Adrenal gland (tissue), 5 donors: ENCODE measurements around the gene GALR3.

Experiments
- POLR2A ChIP-seq, 2 donors: fragments of 450-650 bp; IDR thresholded peaks; one replicate each; pipeline ENCODE4 v1.6.1; 2017; ENCODE audit warnings: antibody characterized with exemption in 2 of 2, mild to moderate bottlenecking in 2 of 2, moderate library complexity in 1 of 2
- TF ChIP-seq, protein P1 (sequence below), 6 experiments: fragments of 450-650 bp in 4 of 6; fragments of 200-600 bp in 2 of 6; sonication (generic) in 1 of 6; IDR thresholded peaks; 1 replicate in 5 of 6; 2 replicates in 1 of 6; pipeline versions ENCODE4 v1.5.1 to v1.8.0; 2016 to 2021; ENCODE audit warnings: antibody characterized with exemption in 6 of 6, mild to moderate bottlenecking in 2 of 6, moderate library complexity in 1 of 6
- donor health status: DM: no; HTN: no; CAD: no.

GRCh38 chr22:37844904-37845329, 21.7 kb downstream of the GALR3 start:
- TF ChIP-seq, protein P1, sequence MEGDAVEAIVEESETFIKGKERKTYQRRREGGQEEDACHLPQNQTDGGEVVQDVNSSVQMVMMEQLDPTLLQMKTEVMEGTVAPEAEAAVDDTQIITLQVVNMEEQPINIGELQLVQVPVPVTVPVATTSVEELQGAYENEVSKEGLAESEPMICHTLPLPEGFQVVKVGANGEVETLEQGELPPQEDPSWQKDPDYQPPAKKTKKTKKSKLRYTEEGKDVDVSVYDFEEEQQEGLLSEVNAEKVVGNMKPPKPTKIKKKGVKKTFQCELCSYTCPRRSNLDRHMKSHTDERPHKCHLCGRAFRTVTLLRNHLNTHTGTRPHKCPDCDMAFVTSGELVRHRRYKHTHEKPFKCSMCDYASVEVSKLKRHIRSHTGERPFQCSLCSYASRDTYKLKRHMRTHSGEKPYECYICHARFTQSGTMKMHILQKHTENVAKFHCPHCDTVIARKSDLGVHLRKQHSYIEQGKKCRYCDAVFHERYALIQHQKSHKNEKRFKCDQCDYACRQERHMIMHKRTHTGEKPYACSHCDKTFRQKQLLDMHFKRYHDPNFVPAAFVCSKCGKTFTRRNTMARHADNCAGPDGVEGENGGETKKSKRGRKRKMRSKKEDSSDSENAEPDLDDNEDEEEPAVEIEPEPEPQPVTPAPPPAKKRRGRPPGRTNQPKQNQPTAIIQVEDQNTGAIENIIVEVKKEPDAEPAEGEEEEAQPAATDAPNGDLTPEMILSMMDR (IDR thresholded peaks at IDR 0.05): no peak
- no peak for TF ChIP-seq POLR2A (IDR thresholded peaks at IDR 0.05)
